Measurements from ENCODE around the gene TFEB. TPM values are rescaled to one million over a fixed set of nuclear protein-coding genes. Genes with fewer than 3 reads are reported as not detected.
A peak's percentile ranks its signal among the peaks of the same experiment; 100 is the strongest.

Gene TFEB
- total RNA-seq, 1 donor from 2014 or later: 36.5 TPM

- intact Hi-C loops (cut with DNase I): no loop called here
- ATAC-seq (no peak), DNase-seq (peak; percentile 19)
- no peaks in the 10 kb centered on the region for H3K36me3 ChIP-seq
- peaks cover 5% of the 10 kb centered on the region for H3K27me3 ChIP-seq (ENCODE audit: low read depth)
- H3K4me3 ChIP-seq: no peak overlapping the region
- no peak overlapping the region for H3K27ac ChIP-seq
- no peaks in the 10 kb centered on the region for H3K9me3 ChIP-seq
- peaks cover 13% of the 10 kb centered on the region for H3K4me1 ChIP-seq
- TF ChIP-seq, protein P1, sequence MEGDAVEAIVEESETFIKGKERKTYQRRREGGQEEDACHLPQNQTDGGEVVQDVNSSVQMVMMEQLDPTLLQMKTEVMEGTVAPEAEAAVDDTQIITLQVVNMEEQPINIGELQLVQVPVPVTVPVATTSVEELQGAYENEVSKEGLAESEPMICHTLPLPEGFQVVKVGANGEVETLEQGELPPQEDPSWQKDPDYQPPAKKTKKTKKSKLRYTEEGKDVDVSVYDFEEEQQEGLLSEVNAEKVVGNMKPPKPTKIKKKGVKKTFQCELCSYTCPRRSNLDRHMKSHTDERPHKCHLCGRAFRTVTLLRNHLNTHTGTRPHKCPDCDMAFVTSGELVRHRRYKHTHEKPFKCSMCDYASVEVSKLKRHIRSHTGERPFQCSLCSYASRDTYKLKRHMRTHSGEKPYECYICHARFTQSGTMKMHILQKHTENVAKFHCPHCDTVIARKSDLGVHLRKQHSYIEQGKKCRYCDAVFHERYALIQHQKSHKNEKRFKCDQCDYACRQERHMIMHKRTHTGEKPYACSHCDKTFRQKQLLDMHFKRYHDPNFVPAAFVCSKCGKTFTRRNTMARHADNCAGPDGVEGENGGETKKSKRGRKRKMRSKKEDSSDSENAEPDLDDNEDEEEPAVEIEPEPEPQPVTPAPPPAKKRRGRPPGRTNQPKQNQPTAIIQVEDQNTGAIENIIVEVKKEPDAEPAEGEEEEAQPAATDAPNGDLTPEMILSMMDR (IDR thresholded peaks at IDR 0.05): no peak
Observed at GRCh38 chr6:41653691-41654090, 81.7 kb downstream of the TFEB start.

DNA sequence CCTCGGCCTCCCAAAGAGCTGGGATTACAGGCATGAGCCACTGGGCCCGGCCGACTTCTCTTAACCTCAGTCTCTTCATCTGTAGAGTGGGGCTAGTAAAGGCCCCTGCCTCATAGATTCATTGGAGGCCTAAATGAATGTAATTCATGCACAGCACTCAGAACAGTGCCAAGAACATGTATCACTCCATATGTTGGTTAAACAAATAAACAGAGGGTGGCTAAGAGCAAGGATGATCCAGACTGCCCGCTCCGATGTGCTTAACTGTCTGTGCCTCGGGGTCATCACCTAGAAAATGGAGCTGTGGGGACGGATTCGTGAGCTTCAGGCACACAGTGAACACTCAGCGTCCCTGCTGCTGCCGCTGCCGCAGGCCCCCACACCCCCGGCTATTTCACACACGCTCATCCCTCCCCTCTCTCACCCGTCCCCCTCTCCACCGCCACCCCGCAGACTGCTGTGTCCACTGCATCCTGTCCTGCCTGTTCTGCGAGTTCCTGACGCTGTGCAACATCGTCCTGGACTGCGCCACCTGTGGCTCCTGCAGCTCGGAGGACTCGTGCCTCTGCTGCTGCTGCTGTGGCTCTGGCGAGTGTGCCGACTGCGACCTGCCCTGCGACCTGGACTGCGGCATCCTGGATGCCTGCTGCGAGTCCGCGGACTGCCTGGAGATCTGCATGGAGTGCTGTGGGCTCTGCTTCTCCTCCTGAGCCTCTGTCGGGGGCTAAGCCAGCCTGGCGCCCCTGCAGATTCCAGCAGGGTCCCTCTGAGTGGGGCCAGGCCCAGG is 82.3 kb downstream of the TFEB start:
- Histone ChIP-seq H3K36me3 (no peaks in the 10 kb centered on the region), H3K27me3 (ENCODE audit: low read depth) (peaks cover 3% of the 10 kb centered on the region), H3K9me3 (no peaks in the 10 kb centered on the region), H3K27ac (no peak overlapping the region), H3K4me1 (peaks cover 13% of the 10 kb centered on the region), H3K4me3 (no peak overlapping the region)
- ATAC-seq (peak; percentile 27 to 50), DNase-seq (peak; percentile 59)
- intact Hi-C loops (cut with DNase I): no loop called here
- TF ChIP-seq, protein P1 (IDR thresholded peaks at IDR 0.05): no peak

GRCh38 chr6:41651962-41652657 is 83.3 kb downstream of the TFEB start:
- H3K27ac ChIP-seq: no peak overlapping the region
- no peaks in the 10 kb centered on the region for H3K9me3 ChIP-seq
- no peaks in the 10 kb centered on the region for H3K36me3 ChIP-seq
- H3K4me1 ChIP-seq: peaks cover 13% of the 10 kb centered on the region
- DNase-seq (peak; percentile 28), ATAC-seq (no peak)
- intact Hi-C loops (cut with DNase I): no loop called here
- no peak overlapping the region for H3K4me3 ChIP-seq
- H3K27me3 ChIP-seq (ENCODE audit: low read depth): peaks cover 3% of the 10 kb centered on the region
- TF ChIP-seq, protein P1 (IDR thresholded peaks at IDR 0.05): no peak

- ATAC-seq: no peak
- no peaks in the 10 kb centered on the region for H3K36me3 ChIP-seq
- TF ChIP-seq, protein P1 (IDR thresholded peaks at IDR 0.05): no peak
- H3K27me3 ChIP-seq (ENCODE audit: low read depth): peaks cover 3% of the 10 kb centered on the region
- DNase-seq: peak; percentile 9
- H3K4me1 ChIP-seq: peaks cover 8% of the 10 kb centered on the region
- H3K9me3 ChIP-seq: no peaks in the 10 kb centered on the region
- H3K27ac ChIP-seq: no peak overlapping the region
- intact Hi-C loops (cut with DNase I): no loop called here
- H3K4me3 ChIP-seq: no peak overlapping the region
Observed at GRCh38 chr6:41651246-41651961, 84.0 kb downstream of the TFEB start.

DNA sequence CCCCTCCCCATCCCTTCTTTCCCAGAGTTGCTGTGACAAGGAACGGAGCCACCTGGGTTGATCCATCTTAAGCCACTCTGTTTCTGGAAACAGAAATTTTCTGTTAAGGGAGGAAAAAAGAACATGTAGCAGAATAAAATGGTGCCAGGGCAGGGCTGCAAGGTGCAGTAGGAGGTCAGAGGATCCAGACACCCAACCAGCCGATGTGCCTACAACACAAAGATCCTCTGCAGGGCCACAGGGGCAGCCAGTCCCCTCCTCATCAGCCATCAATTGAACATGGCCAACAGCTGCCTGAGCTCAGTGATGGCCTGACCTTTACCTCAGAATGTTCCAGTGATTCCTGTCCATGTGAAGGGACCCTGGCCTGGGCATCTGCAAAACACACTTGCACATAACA is 85.3 kb downstream of the TFEB start:
- no peak overlapping the region for H3K27ac ChIP-seq
- no peaks in the 10 kb centered on the region for H3K36me3 ChIP-seq
- H3K4me3 ChIP-seq: no peak overlapping the region
- intact Hi-C loops (cut with DNase I): no loop called here
- no peaks in the 10 kb centered on the region for H3K9me3 ChIP-seq
- TF ChIP-seq, protein P1 (IDR thresholded peaks at IDR 0.05): no peak
- no peak for ATAC-seq
- peaks cover 3% of the 10 kb centered on the region for H3K27me3 ChIP-seq (ENCODE audit: low read depth)
- no peaks in the 10 kb centered on the region for H3K4me1 ChIP-seq
- DNase-seq: no peak

Measured in lower lobe of right lung (tissue), 2 donors.